ENCODE data around the gene BORCS8.

Gene BORCS8

DNA sequence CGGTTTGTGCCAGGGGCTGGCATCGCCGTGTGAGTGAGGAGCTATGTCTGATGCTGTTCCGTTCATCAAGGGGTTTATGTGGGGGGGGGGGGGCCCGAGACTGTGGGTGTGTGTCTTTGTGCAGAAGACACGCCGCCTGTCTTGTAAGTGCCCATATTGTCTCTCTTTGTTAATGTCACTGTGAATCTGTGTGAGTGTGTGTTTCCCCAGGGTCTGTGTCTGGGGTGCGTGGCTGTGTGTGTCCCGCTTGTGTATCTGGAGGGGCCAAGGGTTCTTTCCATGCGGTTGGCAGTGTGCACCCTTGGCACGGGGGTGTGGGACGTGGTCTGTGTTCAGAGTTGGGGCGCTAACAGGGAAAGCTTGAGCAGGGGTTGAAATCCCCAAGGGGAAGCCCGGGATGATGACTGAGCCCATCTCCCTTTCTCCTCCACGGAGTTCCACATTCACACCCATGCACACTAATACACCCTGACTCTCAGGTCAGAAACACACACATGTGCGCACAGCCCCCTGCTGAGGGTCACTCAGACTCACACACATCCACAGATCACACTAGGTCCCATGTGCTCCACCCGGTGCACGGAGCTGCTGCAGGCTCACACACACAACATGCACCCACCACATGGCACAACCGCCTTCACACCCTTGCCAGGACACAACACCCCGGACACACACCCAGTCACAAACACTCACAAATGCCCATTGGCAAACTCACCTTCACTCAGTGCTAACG is 21.6 kb upstream of the BORCS8 start:
- Histone ChIP-seq H3K4me1 (ENCODE audit: insufficient read depth, low read length) (0 out of 2 replicates have a peak, but pooled peaks cover 3% of the 10 kb centered on the region), H3K27me3 (ENCODE audit: insufficient read depth, low read length) (peaks cover 65% of the 10 kb centered on the region), H3K27ac (ENCODE audit: low read depth, low read length) (no peak overlapping the region), H3K4me3 (ENCODE audit: low read length) (no peak overlapping the region), H3K9ac (ENCODE audit: low read depth, low read length) (no peak overlapping the region), H3K36me3 (ENCODE audit: insufficient read depth, low read length) (no peaks in the 10 kb centered on the region), H3K9me3 (ENCODE audit: insufficient read depth, low read depth, low read length) (no peaks in the 10 kb centered on the region)
- WGBS: 45% methylated on average over 20 of the region's 21 CpGs

DNA sequence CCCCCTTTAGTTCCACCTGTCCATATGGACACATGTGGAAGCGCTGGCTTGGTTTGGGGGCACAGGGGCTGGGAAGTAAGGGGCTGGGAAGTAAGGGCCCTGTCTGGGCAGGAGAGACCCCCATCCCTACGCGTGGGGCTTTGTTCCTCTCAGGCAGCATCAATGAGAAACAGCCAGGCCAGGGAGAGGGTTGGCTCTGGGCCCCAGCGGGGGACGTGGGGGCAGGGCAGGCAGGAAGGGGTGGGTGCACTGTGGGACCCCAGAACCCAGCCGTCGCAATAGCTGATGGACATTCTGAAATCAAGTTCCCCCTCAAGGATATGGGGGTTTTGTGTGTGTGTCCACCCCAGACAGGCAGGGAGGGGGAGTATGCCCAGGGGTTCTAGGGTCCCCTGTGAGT is 21.0 kb upstream of the BORCS8 start:
- whole genome bisulfite sequencing: 23% methylated on average over 7 of the region's 7 CpGs
- Histone ChIP-seq H3K27me3 (ENCODE audit: insufficient read depth, low read length) (peaks cover 68% of the 10 kb centered on the region), H3K4me3 (ENCODE audit: low read length) (no peak overlapping the region)

DNA sequence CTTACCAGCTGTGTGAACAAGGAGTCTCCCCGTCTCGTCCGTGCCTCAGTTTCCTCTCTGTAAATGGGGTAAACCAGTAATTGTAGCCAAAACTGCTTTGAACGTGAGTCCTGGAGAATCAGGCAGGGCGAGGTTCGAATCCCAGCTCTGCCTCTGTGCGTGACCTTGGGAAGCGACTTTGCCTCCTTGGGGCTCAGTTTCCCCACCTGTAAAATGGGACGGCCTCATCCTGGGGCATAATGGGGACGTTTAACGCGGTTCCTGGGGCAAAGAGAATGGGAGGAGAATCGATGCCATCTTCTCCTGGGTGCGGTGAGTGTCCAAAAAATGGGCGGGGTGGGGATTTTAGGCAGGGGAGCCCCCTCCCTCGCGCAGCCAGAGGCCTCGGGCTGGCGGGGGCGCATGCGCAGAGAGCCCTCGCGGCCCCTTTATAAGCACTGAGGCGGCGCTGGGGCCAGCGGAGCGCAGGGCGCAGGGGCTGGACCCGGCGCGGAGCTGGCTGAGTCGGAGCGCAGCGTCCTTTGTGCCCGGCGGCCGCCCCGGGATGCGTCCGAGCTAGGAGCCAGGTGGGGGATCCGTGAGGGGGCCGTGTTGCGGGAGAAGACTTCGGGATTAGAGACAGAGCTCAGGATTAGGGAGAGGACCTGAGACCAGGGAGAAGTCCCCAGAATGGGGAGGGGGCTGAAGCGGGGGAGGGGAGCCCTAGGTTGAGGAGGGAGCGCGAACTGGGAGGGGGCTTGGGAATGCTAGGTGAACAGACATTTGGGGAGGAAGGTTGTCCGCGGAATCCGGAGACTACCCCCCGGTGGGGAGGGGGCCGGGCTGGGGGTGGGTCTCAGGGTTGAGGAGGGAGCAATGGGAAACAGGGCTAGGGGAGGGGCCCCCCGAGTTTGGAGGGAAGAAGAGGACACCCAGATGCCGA is 19.8 kb upstream of the BORCS8 start, which contains the start of gene NCAN:
NCAN (plus strand) TSS at position 460 of the 922 bp plus-strand sequence. CDS start 4,996 bp downstream, outside the sequence.
- H3K9ac ChIP-seq (ENCODE audit: low read depth, low read length): no peak within 1 kb of the TSS
- peak within 1 kb of the TSS; percentile 72 for H3K4me3 ChIP-seq (ENCODE audit: low read length)
- H3K36me3 ChIP-seq (ENCODE audit: insufficient read depth, low read length): no peaks in the 10 kb centered on the region
- H3K9me3 ChIP-seq (ENCODE audit: insufficient read depth, low read depth, low read length): no peaks in the 10 kb centered on the region
- H3K27me3 ChIP-seq (ENCODE audit: insufficient read depth, low read length): peaks cover 80% of the 10 kb centered on the region
- WGBS: 7% methylated on average over 54 of the region's 54 CpGs
- no peak within 1 kb of the TSS for H3K27ac ChIP-seq (ENCODE audit: low read depth, low read length)
- H3K4me1 ChIP-seq (ENCODE audit: insufficient read depth, low read length): 0 out of 2 replicates have a peak, but pooled peaks cover 3% of the 10 kb centered on the region

More for the DNA sequence above, 21.0 kb upstream of the BORCS8 start:
- no peaks in the 10 kb centered on the region for H3K9me3 ChIP-seq (ENCODE audit: insufficient read depth, low read depth, low read length)
- no peaks in the 10 kb centered on the region for H3K36me3 ChIP-seq (ENCODE audit: insufficient read depth, low read length)
- 0 out of 2 replicates have a peak, but pooled peaks cover 3% of the 10 kb centered on the region for H3K4me1 ChIP-seq (ENCODE audit: insufficient read depth, low read length)
- no peak overlapping the region for H3K9ac ChIP-seq (ENCODE audit: low read depth, low read length)
- no peak overlapping the region for H3K27ac ChIP-seq (ENCODE audit: low read depth, low read length)

DNA sequence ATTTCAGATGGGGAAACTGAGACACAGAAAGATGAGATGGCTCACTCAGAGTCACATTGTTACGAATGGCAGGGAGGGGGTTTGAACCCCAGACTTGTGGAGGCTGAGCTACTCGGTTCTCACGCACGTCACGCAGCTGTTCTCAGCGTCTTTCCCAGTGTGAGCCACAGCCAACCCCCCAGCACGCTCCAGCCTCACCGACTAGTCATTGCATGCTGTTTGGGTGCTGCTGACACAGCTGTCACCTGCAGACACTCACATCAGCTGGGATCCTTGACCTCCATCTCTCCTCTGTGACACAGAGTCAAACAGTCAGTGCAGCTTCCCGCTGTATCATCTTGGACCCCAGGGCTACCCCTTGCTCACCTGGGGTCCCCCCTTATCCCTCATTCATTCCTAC is 17.4 kb upstream of the BORCS8 start:
- peaks cover 93% of the 10 kb centered on the region for H3K27me3 ChIP-seq (ENCODE audit: insufficient read depth, low read length)
- H3K4me3 ChIP-seq (ENCODE audit: low read length): no peak overlapping the region
- 0 out of 2 replicates have a peak, but pooled peaks cover 3% of the 10 kb centered on the region for H3K4me1 ChIP-seq (ENCODE audit: insufficient read depth, low read length)
- no peaks in the 10 kb centered on the region for H3K36me3 ChIP-seq (ENCODE audit: insufficient read depth, low read length)
- no peak overlapping the region for H3K9ac ChIP-seq (ENCODE audit: low read depth, low read length)
- WGBS: 54% methylated on average over 9 of the region's 9 CpGs
- no peaks in the 10 kb centered on the region for H3K9me3 ChIP-seq (ENCODE audit: insufficient read depth, low read depth, low read length)
- H3K27ac ChIP-seq (ENCODE audit: low read depth, low read length): no peak overlapping the region

DNA sequence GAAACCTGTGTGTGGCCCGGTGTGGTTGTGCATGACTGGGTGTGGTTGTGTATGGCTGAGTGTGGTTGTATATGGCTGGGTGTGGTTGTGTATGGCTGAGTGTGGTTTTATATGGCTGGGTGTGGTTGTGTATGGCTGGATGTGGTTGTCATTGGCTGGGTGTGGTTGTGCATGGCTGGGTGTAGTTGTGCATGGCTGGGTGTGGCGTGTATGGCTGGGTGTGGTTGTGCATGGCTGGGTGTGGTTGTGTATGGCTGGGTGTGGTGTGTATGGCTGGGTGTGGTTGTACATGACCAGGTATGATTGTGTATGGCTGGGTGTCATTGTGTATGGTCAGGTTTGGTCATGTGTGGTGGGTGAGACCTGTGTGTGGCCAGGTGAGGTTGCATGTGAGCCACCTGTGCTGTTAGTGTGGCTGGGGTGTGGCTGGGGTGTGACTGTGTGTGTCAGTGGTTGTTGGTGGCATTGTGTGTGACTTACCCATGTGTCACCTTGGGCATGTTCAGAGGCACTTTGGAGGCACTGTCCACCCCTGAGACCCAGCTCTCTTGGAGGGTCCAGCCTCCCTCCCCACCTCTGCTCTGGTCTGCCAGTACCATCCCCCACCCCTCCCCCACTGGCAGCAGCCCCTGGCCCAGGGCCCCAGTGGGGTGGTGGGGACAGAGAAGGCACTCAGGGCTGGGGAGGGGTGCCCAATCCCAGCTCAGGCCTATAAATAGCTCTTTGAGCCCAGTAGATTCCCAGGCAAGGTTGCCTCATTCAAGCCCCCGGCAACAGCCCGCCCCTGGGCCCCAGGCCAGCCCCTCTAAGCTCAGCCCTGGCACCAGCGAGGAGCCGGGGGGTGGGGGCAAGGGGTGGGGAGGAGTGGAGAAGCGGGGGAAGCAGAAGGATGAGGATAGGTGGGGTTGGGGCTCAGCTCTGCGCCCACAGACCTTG is 16.0 kb upstream of the BORCS8 start:
- H3K27ac ChIP-seq (ENCODE audit: low read depth, low read length): no peak overlapping the region
- H3K9ac ChIP-seq (ENCODE audit: low read depth, low read length): no peak overlapping the region
- no peak overlapping the region for H3K4me3 ChIP-seq (ENCODE audit: low read length)
- WGBS: 68% methylated on average over 5 of the region's 8 CpGs
- no peaks in the 10 kb centered on the region for H3K36me3 ChIP-seq (ENCODE audit: insufficient read depth, low read length)
- peaks cover 81% of the 10 kb centered on the region for H3K27me3 ChIP-seq (ENCODE audit: insufficient read depth, low read length)
- 0 out of 2 replicates have a peak, but pooled peaks cover 3% of the 10 kb centered on the region for H3K4me1 ChIP-seq (ENCODE audit: insufficient read depth, low read length)
- H3K9me3 ChIP-seq (ENCODE audit: insufficient read depth, low read depth, low read length): no peaks in the 10 kb centered on the region

DNA sequence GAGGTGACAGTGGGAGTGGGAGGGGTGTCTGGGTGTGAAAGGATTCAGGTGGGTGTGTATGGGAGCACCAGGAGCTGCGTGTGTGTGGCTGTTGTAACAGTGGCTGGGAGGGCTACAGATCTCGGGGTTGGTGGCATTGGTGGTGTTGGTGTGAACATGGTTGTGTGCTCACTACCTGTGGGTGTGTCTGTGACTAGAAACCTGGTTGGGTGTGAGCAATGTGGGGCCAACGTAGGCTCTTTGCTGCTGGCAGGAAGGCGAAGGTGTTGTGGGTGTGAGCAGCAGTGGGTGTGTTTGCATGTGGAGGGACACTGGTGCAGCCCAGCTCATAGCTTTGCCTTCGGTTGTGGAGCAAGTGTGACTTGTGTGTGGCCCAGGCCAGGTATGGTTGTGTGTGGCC is 15.0 kb upstream of the BORCS8 start:
- peaks cover 71% of the 10 kb centered on the region for H3K27me3 ChIP-seq (ENCODE audit: insufficient read depth, low read length)
- no peak overlapping the region for H3K4me3 ChIP-seq (ENCODE audit: low read length)
- 72% methylated on average over 5 of the region's 5 CpGs for WGBS
- no peak overlapping the region for H3K9ac ChIP-seq (ENCODE audit: low read depth, low read length)
- H3K4me1 ChIP-seq (ENCODE audit: insufficient read depth, low read length): no peaks in the 10 kb centered on the region
- no peak overlapping the region for H3K27ac ChIP-seq (ENCODE audit: low read depth, low read length)
- H3K36me3 ChIP-seq (ENCODE audit: insufficient read depth, low read length): no peaks in the 10 kb centered on the region
- no peaks in the 10 kb centered on the region for H3K9me3 ChIP-seq (ENCODE audit: insufficient read depth, low read depth, low read length)

DNA sequence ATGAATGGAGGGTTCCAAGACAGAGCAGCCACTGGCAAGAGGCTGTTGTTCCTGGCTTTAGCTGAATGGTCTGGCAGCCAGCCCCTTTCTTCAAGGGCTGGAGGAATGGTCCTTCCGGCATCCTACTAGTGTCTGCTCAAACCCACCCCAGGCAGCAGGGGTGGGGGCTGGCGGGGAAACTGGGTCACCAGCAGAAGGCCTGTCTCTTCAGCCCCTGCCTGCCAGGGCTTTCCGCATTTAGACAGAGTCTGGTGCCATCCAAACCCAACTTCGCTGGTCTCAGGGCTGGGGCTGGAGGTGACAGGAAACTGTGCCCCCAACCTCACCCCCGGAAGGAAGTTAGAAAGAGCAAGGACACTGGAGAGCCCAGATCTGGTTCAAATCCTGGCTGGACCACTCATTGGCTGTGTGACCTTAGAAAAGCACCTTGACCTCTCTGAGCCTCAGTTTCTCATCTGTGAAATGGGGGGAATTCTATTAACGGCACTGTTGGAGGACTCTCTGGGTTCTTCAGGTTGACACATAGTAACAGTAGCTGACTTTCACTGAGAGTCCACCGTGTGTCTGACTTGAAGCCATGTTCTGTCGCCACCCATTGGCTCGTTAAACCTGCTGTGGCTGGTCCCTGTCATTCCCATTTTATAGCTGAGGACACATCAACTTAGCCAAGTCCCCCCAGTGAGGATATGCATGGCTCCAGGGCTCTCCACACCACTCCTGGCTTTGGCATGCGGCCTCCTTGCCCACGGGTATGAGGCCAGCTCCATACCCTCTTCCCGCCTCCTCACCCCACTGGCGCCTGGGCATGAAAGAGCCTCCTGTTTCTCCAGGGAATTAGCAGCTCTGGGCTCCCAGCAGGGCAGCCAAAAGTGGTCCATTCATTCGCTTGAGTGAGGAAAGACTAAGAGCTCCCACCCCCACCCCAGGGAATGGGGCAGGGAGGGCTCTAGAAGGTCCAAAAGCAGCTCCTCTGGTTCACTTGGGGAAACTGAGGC is 13.8 kb upstream of the BORCS8 start:
- no peaks in the 10 kb centered on the region for H3K9me3 ChIP-seq (ENCODE audit: insufficient read depth, low read depth, low read length)
- H3K4me1 ChIP-seq (ENCODE audit: insufficient read depth, low read length): no peaks in the 10 kb centered on the region
- peaks cover 59% of the 10 kb centered on the region for H3K27me3 ChIP-seq (ENCODE audit: insufficient read depth, low read length)
- H3K4me3 ChIP-seq (ENCODE audit: low read length): no peak overlapping the region
- WGBS: 63% methylated on average over 14 of the region's 14 CpGs
- H3K9ac ChIP-seq (ENCODE audit: low read depth, low read length): no peak overlapping the region
- H3K27ac ChIP-seq (ENCODE audit: low read depth, low read length): no peak overlapping the region
- peaks cover 8% of the 10 kb centered on the region; the same call in 1 of the 2 replicates for H3K36me3 ChIP-seq (ENCODE audit: insufficient read depth, low read length)

DNA sequence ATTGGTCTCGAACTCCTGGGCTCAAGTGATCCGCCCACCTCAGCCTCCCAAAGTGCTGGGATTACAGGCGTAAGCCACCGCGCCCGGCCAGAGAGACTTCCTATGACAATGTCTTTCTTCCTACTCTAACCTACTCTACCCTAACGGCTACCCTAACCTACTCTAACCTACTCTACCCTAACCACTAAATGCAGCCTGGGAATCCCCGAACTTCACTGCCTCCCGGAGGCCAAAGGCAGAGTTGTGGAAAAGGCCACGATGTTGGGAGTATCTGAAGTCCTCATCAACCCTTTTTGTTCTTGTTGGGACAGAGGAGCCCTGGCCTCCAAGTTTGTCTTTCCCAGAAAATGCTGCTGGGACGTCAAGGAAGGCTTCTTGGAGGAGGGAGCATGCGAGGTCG is 12.2 kb upstream of the BORCS8 start:
- H3K4me1 ChIP-seq (ENCODE audit: insufficient read depth, low read length): no peaks in the 10 kb centered on the region
- no peaks in the 10 kb centered on the region for H3K9me3 ChIP-seq (ENCODE audit: insufficient read depth, low read depth, low read length)
- no peak overlapping the region for H3K9ac ChIP-seq (ENCODE audit: low read depth, low read length)
- H3K36me3 ChIP-seq (ENCODE audit: insufficient read depth, low read length): peaks cover 14% of the 10 kb centered on the region
- no peak overlapping the region for H3K27ac ChIP-seq (ENCODE audit: low read depth, low read length)
- WGBS: 67% methylated on average over 13 of the region's 13 CpGs
- H3K4me3 ChIP-seq (ENCODE audit: low read length): no peak overlapping the region
- H3K27me3 ChIP-seq (ENCODE audit: insufficient read depth, low read length): peaks cover 44% of the 10 kb centered on the region

DNA sequence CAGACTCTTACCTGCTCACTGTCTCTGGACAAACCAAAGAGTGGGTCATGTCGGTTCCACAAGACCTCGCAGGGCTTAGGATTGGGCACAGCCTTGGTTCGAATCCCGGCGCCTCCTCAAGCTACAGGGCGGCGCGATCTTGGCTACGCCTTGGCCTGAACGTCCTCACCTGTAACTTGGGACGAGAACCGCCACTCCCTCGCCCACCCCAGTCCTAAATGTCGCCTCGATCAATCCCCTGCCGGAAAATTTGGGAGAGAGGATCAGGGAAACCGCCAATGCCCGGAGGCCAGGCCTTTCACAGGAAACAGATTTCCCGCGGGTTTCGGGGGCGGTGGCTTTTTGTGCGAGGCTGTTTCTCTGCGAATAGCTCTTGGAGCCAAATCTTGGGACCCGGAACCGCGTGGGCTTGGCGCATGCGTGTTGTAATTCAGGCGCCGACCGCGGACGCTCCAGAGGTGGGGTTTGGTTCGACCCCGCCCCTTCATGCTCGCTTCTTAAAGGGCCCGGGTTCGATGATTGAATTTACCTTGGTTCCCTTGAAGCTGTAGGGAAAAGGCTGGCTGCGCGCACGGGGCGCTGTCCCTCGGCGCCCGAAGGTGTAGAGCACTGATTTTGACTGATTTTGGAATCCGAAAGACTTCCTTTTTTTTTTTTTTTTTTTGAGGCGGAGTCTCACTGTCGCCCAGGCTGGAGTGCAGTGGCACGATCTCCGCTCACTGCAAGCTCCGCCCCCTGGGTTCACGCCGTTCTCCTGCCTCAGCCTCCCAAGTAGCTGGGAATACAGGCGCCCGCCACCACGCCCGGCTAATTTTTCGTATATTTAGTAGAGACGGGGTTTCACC is 11.3 kb upstream of the BORCS8 start, which contains the start of gene NR2C2AP:
NR2C2AP (minus strand) TSS at position 403 of the 845 bp plus-strand sequence; CDS start at position 49, 354 bp downstream.
- H3K36me3 ChIP-seq (ENCODE audit: insufficient read depth, low read length): peaks cover 23% of the 10 kb centered on the region
- peak within 1 kb of the TSS; percentile 57 for H3K27ac ChIP-seq (ENCODE audit: low read depth, low read length)

More for the DNA sequence above, 11.3 kb upstream of the BORCS8 start, which contains the start of gene NR2C2AP:
- H3K9ac ChIP-seq (ENCODE audit: low read depth, low read length): peak within 1 kb of the TSS; percentile 89
- H3K27me3 ChIP-seq (ENCODE audit: insufficient read depth, low read length): peaks cover 40% of the 10 kb centered on the region
- peak within 1 kb of the TSS; percentile 94 for H3K4me3 ChIP-seq (ENCODE audit: low read length)
- no peaks in the 10 kb centered on the region for H3K9me3 ChIP-seq (ENCODE audit: insufficient read depth, low read depth, low read length)
- WGBS: 7% methylated on average over 60 of the region's 60 CpGs
- no peaks in the 10 kb centered on the region for H3K4me1 ChIP-seq (ENCODE audit: insufficient read depth, low read length)

Data from HUES64 (cell line).